SK-N-SH (cell line): ENCODE results near the gene CHCHD6.

Source experiments
- EZH2phosphoT487 ChIP-seq: fragments of 200-600 bp; sonication (generic); IDR thresholded peaks from 2 replicates; pipeline ENCODE4 v1.6.1; 2017; ENCODE audit warnings: low read depth, mixed run types, mild to moderate bottlenecking, antibody characterized with exemption, moderate library complexity, borderline replicate concordance
- PBX3 ChIP-seq: IDR thresholded peaks from 2 replicates; pipeline ENCODE4; 2012
- SMC3 ChIP-seq: IDR thresholded peaks from 2 replicates; pipeline ENCODE4 v1.6.1; 2012; ENCODE audit warnings: low read depth, low read length, improper control_type of control experiment
- TF ChIP-seq, protein P1 (sequence below): fragments of 200-600 bp; sonication (generic); IDR thresholded peaks from 2 replicates; pipeline ENCODE4 v1.6.1; 2017; ENCODE audit warnings: antibody characterized with exemption, mild to moderate bottlenecking, moderate library complexity

DNA sequence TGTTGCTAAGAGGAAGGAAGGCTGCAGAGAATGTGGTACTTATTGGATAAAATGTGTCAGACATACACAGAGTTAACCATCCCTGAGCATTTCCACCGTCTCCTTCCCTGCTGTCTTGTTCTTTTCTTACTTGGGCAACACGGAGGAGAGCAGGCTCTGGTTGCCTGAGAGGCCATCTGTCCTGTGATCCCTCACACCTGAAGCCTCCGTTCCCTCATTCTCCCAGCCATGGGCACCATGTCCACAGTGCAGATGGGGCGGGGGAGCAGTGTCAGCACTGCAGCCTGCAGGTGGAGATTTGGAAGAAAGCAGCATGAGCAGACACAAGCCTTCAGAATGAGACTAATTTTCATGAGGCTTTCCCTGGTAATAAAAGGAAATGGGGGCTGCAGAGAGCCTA, 133.7 kb downstream of the CHCHD6 start:
- TF ChIP-seq, protein P1, sequence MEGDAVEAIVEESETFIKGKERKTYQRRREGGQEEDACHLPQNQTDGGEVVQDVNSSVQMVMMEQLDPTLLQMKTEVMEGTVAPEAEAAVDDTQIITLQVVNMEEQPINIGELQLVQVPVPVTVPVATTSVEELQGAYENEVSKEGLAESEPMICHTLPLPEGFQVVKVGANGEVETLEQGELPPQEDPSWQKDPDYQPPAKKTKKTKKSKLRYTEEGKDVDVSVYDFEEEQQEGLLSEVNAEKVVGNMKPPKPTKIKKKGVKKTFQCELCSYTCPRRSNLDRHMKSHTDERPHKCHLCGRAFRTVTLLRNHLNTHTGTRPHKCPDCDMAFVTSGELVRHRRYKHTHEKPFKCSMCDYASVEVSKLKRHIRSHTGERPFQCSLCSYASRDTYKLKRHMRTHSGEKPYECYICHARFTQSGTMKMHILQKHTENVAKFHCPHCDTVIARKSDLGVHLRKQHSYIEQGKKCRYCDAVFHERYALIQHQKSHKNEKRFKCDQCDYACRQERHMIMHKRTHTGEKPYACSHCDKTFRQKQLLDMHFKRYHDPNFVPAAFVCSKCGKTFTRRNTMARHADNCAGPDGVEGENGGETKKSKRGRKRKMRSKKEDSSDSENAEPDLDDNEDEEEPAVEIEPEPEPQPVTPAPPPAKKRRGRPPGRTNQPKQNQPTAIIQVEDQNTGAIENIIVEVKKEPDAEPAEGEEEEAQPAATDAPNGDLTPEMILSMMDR = no peak
- TF ChIP-seq PBX3 = no peak
- TF ChIP-seq EZH2phosphoT487 = no peak
- TF ChIP-seq SMC3 = no peak
